ENCODE results near the gene PXDC1. TPM values are rescaled to one million over a fixed set of nuclear protein-coding genes. Genes with fewer than 3 reads are reported as not detected.
"Not testable (repeated sequence)": the region's sequence is repeated elsewhere in the genome, so short reads cannot be mapped to it uniquely, and the experiment has no call there.

Gene PXDC1

GRCh38 chr6:3678946-3679345 is 72.6 kb downstream of the PXDC1 start:
- Histone ChIP-seq H3K79me1 (ENCODE audit: low read depth, low read length) (no peaks in the 10 kb centered on the region), H2AK5ac (ENCODE audit: low read depth, low read length) (no peak overlapping the region), H3K4me3 (ENCODE audit: low read length in 2 of 2) (no peak overlapping the region), H3K27me3 (ENCODE audit: control insufficient read depth in 3 of 3, insufficient read depth in 3 of 3, low read depth in 1 of 3, low read length in 3 of 3) (no peaks in the 10 kb centered on the region), H3K4me1 (ENCODE audit: control insufficient read depth in 2 of 2, insufficient read depth in 1 of 2, low read depth in 1 of 2, low read length in 2 of 2) (no peaks in the 10 kb centered on the region), H4K91ac (ENCODE audit: low read depth, low read length, poor library complexity) (no peak overlapping the region), H2AFZ (ENCODE audit: low read length) (no peak overlapping the region), H3K4me2 (ENCODE audit: insufficient read depth, low read length, poor library complexity, severe bottlenecking) (no peak overlapping the region), H3K27ac (replicated peaks; ENCODE audit: low read length) (no peak overlapping the region), H2BK120ac (ENCODE audit: low read depth, low read length) (no peak overlapping the region), H3K23ac (ENCODE audit: low read depth, low read length, poor library complexity) (no peak overlapping the region), H3K9me3 (replicated peaks in 1 of 2; ENCODE audit: control insufficient read depth in 2 of 2, insufficient read depth in 1 of 2, low read depth in 1 of 2, low read length in 2 of 2) (peaks cover 2 to 3% of the 10 kb centered on the region in 2 donors), H3K36me3 (replicated peaks in 1 of 2; ENCODE audit: control insufficient read depth in 2 of 2, insufficient read depth in 2 of 2, low read length in 2 of 2) (no peaks in the 10 kb centered on the region), H2BK15ac (ENCODE audit: low read length) (no peak overlapping the region), H3K9ac (ENCODE audit: low read depth, low read length, poor library complexity) (no peak overlapping the region), H2BK12ac (ENCODE audit: low read length) (no peak overlapping the region), H4K8ac (ENCODE audit: low read depth, low read length) (no peak overlapping the region), H3K4ac (ENCODE audit: low read length) (no peak overlapping the region), H3K18ac (ENCODE audit: low read length) (no peak overlapping the region), H3K14ac (ENCODE audit: low read length) (no peak overlapping the region), H2BK5ac (ENCODE audit: low read length) (no peak overlapping the region)
- WGBS, 2 donors (ENCODE audit: extremely low coverage in 2 of 2, insufficient read length in 2 of 2, insufficient replicate concordance in 1 of 2): no CpG with 5 or more reads among the region's 4 CpGs
- DNase-seq (ENCODE audit: low spot score): no peak

GRCh38 chr6:3677751-3678150 is 73.8 kb downstream of the PXDC1 start:
- not testable (repeated sequence) for H3K23ac ChIP-seq (ENCODE audit: low read depth, low read length, poor library complexity); H3K14ac ChIP-seq (ENCODE audit: low read length); H3K27ac ChIP-seq (replicated peaks; ENCODE audit: low read length); H2AFZ ChIP-seq (ENCODE audit: low read length); H3K27me3 ChIP-seq (ENCODE audit: control insufficient read depth in 3 of 3, insufficient read depth in 3 of 3, low read depth in 1 of 3, low read length in 3 of 3); H3K4ac ChIP-seq (ENCODE audit: low read length); H2BK5ac ChIP-seq (ENCODE audit: low read length); H2AK5ac ChIP-seq (ENCODE audit: low read depth, low read length); H2BK15ac ChIP-seq (ENCODE audit: low read length); H3K79me1 ChIP-seq (ENCODE audit: low read depth, low read length); H3K9me3 ChIP-seq (replicated peaks in 1 of 2; ENCODE audit: control insufficient read depth in 2 of 2, insufficient read depth in 1 of 2, low read depth in 1 of 2, low read length in 2 of 2); H2BK12ac ChIP-seq (ENCODE audit: low read length); DNase-seq (ENCODE audit: low spot score); H2BK120ac ChIP-seq (ENCODE audit: low read depth, low read length); H3K4me1 ChIP-seq (ENCODE audit: control insufficient read depth in 2 of 2, insufficient read depth in 1 of 2, low read depth in 1 of 2, low read length in 2 of 2); H4K8ac ChIP-seq (ENCODE audit: low read depth, low read length); H3K4me2 ChIP-seq (ENCODE audit: insufficient read depth, low read length, poor library complexity, severe bottlenecking); H4K91ac ChIP-seq (ENCODE audit: low read depth, low read length, poor library complexity); H3K4me3 ChIP-seq (ENCODE audit: low read length in 2 of 2); H3K36me3 ChIP-seq (replicated peaks in 1 of 2; ENCODE audit: control insufficient read depth in 2 of 2, insufficient read depth in 2 of 2, low read length in 2 of 2); H3K9ac ChIP-seq (ENCODE audit: low read depth, low read length, poor library complexity); H3K18ac ChIP-seq (ENCODE audit: low read length)
- no CpG with 5 or more reads among the region's 9 CpGs for WGBS, 2 donors (ENCODE audit: extremely low coverage in 2 of 2, insufficient read length in 2 of 2, insufficient replicate concordance in 1 of 2)

GRCh38 chr6:3677351-3677750 is 74.2 kb downstream of the PXDC1 start:
- not testable (repeated sequence) for H4K8ac ChIP-seq (ENCODE audit: low read depth, low read length); DNase-seq (ENCODE audit: low spot score); H3K4me3 ChIP-seq (ENCODE audit: low read length in 2 of 2); H2AK5ac ChIP-seq (ENCODE audit: low read depth, low read length); H2BK12ac ChIP-seq (ENCODE audit: low read length); H3K79me1 ChIP-seq (ENCODE audit: low read depth, low read length); H2BK120ac ChIP-seq (ENCODE audit: low read depth, low read length); H3K9ac ChIP-seq (ENCODE audit: low read depth, low read length, poor library complexity); H3K9me3 ChIP-seq (replicated peaks in 1 of 2; ENCODE audit: control insufficient read depth in 2 of 2, insufficient read depth in 1 of 2, low read depth in 1 of 2, low read length in 2 of 2); H3K27ac ChIP-seq (replicated peaks; ENCODE audit: low read length); H3K4me1 ChIP-seq (ENCODE audit: control insufficient read depth in 2 of 2, insufficient read depth in 1 of 2, low read depth in 1 of 2, low read length in 2 of 2); H2BK15ac ChIP-seq (ENCODE audit: low read length); H3K18ac ChIP-seq (ENCODE audit: low read length); H3K4ac ChIP-seq (ENCODE audit: low read length); H3K27me3 ChIP-seq (ENCODE audit: control insufficient read depth in 3 of 3, insufficient read depth in 3 of 3, low read depth in 1 of 3, low read length in 3 of 3); H3K14ac ChIP-seq (ENCODE audit: low read length); H4K91ac ChIP-seq (ENCODE audit: low read depth, low read length, poor library complexity); H3K36me3 ChIP-seq (replicated peaks in 1 of 2; ENCODE audit: control insufficient read depth in 2 of 2, insufficient read depth in 2 of 2, low read length in 2 of 2); H2BK5ac ChIP-seq (ENCODE audit: low read length); H3K4me2 ChIP-seq (ENCODE audit: insufficient read depth, low read length, poor library complexity, severe bottlenecking); H3K23ac ChIP-seq (ENCODE audit: low read depth, low read length, poor library complexity); H2AFZ ChIP-seq (ENCODE audit: low read length)
- no CpG with 5 or more reads among the region's 1 CpG for WGBS, 2 donors (ENCODE audit: extremely low coverage in 2 of 2, insufficient read length in 2 of 2, insufficient replicate concordance in 1 of 2)

Small RNA genes lying within 50 kb of the gene (small RNA-seq; reads per million reads assigned to genes)
- gene AL033523.1 (ENCODE audit: insufficient read depth): not detected
